H1 (cell line): ENCODE measurements around the gene MT2A. TPM values are rescaled to one million over a fixed set of nuclear protein-coding genes. Genes with fewer than 3 reads are reported as not detected.

Source experiments
- CTCF ChIA-PET: fragments of 300-600 bp; sonication (Branson Sonifier 250); formaldehyde crosslinking; loops from one replicate; lab custom pipeline; 2021; ENCODE audit not compliant: partially characterized antibody; lab: Charles Lee
- POLR2A ChIA-PET: fragments of 300-600 bp; sonication (Branson Sonifier 250); formaldehyde crosslinking; loops from one replicate; lab custom pipeline; 2021; ENCODE audit warnings: inconsistent platforms; ENCODE audit not compliant: partially characterized antibody; lab: Charles Lee
- DNase-seq, 2 experiments: peaks; one replicate each; pipeline versions ENCODE4 v3.0.0 to v3.0.0-alpha.2; 2010 to 2022; ENCODE audit warnings: low spot score in 2 of 2, low read depth in 1 of 2, mixed read lengths in 1 of 2
- FAIRE-seq: peaks from 2 replicates; lab custom pipeline; 2011; peaks lifted over from hg19 to GRCh38; lab: Jason Lieb, UNC
- H2AFZ ChIP-seq: 2 replicates; pipeline ENCODE4 v1.8.1; 2012; ENCODE audit warnings: low read length, inconsistent platforms
- H2AK5ac ChIP-seq: 2 replicates; pipeline ENCODE4 v1.6.1; 2013; ENCODE audit warnings: low read depth, low read length
- H2BK120ac ChIP-seq: replicated peaks from 2 replicates; pipeline ENCODE3; 2013; ENCODE audit warnings: low read depth, low read length, inconsistent platforms
- H2BK12ac ChIP-seq: 2 replicates; pipeline ENCODE4 v1.6.1; 2013; ENCODE audit warnings: low read depth, low read length
- H2BK15ac ChIP-seq: 2 replicates; pipeline ENCODE4 v1.6.1; 2013; ENCODE audit warnings: low read length
- H2BK20ac ChIP-seq: 2 replicates; pipeline ENCODE4 v1.6.1; 2013; ENCODE audit warnings: low read length
- H2BK5ac ChIP-seq: 2 replicates; pipeline ENCODE4 v1.6.1; 2013; ENCODE audit warnings: low read depth, low read length
- H3K14ac ChIP-seq: 2 replicates; pipeline ENCODE4 v1.6.1; 2013; ENCODE audit warnings: inconsistent platforms; ENCODE audit not compliant: insufficient read length
- H3K18ac ChIP-seq: 2 replicates; pipeline ENCODE4 v1.6.1; 2013; ENCODE audit warnings: low read length; ENCODE audit errors: extremely low read depth
- H3K23ac ChIP-seq: 2 replicates; pipeline ENCODE4 v1.6.1; 2013; ENCODE audit warnings: inconsistent platforms; ENCODE audit not compliant: insufficient read length
- H3K23me2 ChIP-seq: 2 replicates; pipeline ENCODE4 v1.6.1; 2013; ENCODE audit warnings: low read depth, low read length
- H3K27ac ChIP-seq: 2 replicates; pipeline ENCODE4 v1.6.1; 2011; ENCODE audit warnings: low read depth, low read length, inconsistent platforms
- H3K27me3 ChIP-seq, 4 experiments: replicated peaks in 1 of 4; 1 replicate in 1 of 4; 2 replicates in 3 of 4; pipeline versions ENCODE4 v1.6.1 to v1.8.1; 2011 to 2013; ENCODE audit warnings: low read length in 3 of 4, mild to moderate bottlenecking in 3 of 4, inconsistent platforms in 2 of 4, mixed read lengths in 2 of 4, moderate library complexity in 1 of 4; ENCODE audit not compliant: control insufficient read depth in 3 of 4, insufficient read depth in 3 of 4; ENCODE audit errors: extremely low read depth in 1 of 4
- H3K36me3 ChIP-seq, 4 experiments: 2 replicates each; pipeline versions ENCODE4 v1.6.1 to v1.8.1; 2011 to 2013; ENCODE audit warnings: mild to moderate bottlenecking in 4 of 4, low read length in 3 of 4, moderate library complexity in 2 of 4, control low read depth in 1 of 4, inconsistent platforms in 1 of 4; ENCODE audit not compliant: insufficient read depth in 4 of 4, control insufficient read depth in 2 of 4
- H3K4ac ChIP-seq: replicated peaks from 2 replicates; pipeline ENCODE3; 2013; ENCODE audit warnings: low read length, low read depth, mixed read lengths, inconsistent platforms; ENCODE audit not compliant: insufficient read length
- H3K4me1 ChIP-seq, 4 experiments: replicated peaks in 1 of 4; 1 replicate in 1 of 4; 2 replicates in 3 of 4; pipeline versions ENCODE4 v1.6.1 to v1.8.1; 2011 to 2013; ENCODE audit warnings: low read length in 3 of 4, inconsistent platforms in 2 of 4, mixed read lengths in 1 of 4; ENCODE audit not compliant: insufficient read depth in 4 of 4, control insufficient read depth in 3 of 4
- H3K4me2 ChIP-seq, 2 experiments: 2 replicates each; pipeline versions ENCODE4 v1.6.1 to v1.8.1; 2011 to 2013; ENCODE audit warnings: low read depth in 2 of 2, low read length in 2 of 2, control low read depth in 1 of 2, inconsistent platforms in 1 of 2, mild to moderate bottlenecking in 1 of 2; ENCODE audit not compliant: insufficient read depth in 1 of 2
- H3K4me3 ChIP-seq, 4 experiments: fragments of 200-600, 300-600 bp in 1 of 4; sonication (generic), shearing (Covaris generic), sonication (Bioruptor Twin) in 1 of 4; 2 replicates each; pipeline versions ENCODE4 v1.5.1 to v1.8.1; 2011 to 2016; ENCODE audit warnings: low read length in 4 of 4, low read depth in 3 of 4, control low read depth in 2 of 4, inconsistent platforms in 2 of 4, mild to moderate bottlenecking in 2 of 4, mixed read lengths in 1 of 4, moderate library complexity in 1 of 4; ENCODE audit not compliant: insufficient read depth in 2 of 4; ENCODE audit errors: extremely low read depth in 1 of 4
- H3K56ac ChIP-seq: replicated peaks from 2 replicates; pipeline ENCODE3; 2013; ENCODE audit warnings: low read depth, mild to moderate bottlenecking, mixed read lengths, low read length, inconsistent platforms; ENCODE audit not compliant: insufficient read length
- H3K79me1 ChIP-seq: 2 replicates; pipeline ENCODE4 v1.6.1; 2013; ENCODE audit warnings: low read depth, low read length, control low read depth
- H3K79me2 ChIP-seq, 2 experiments: 2 replicates each; pipeline versions ENCODE4 v1.6.1 to v1.8.1; 2012 to 2013; ENCODE audit warnings: low read length in 2 of 2, mild to moderate bottlenecking in 2 of 2, inconsistent platforms in 1 of 2; ENCODE audit not compliant: insufficient read depth in 2 of 2, control insufficient read depth in 1 of 2
- H3K9ac ChIP-seq, 4 experiments: replicated peaks in 1 of 4; 1 replicate in 1 of 4; 2 replicates in 3 of 4; pipeline versions ENCODE4 v1.6.1 to v1.8.1; 2011 to 2013; ENCODE audit warnings: low read depth in 3 of 4, low read length in 3 of 4, control low read depth in 2 of 4, mild to moderate bottlenecking in 2 of 4, moderate library complexity in 2 of 4, inconsistent platforms in 1 of 4; ENCODE audit errors: extremely low read depth in 1 of 4
- H3K9me3 ChIP-seq, 2 experiments: 2 replicates each; pipeline versions ENCODE4 v1.6.1 to v1.8.1; 2012 to 2013; ENCODE audit warnings: mild to moderate bottlenecking in 2 of 2, moderate library complexity in 2 of 2, control low read depth in 1 of 2, inconsistent platforms in 1 of 2, low read depth in 1 of 2, low read length in 1 of 2, mixed read lengths in 1 of 2; ENCODE audit not compliant: insufficient read depth in 2 of 2
- H4K20me1 ChIP-seq, 2 experiments: replicated peaks in 1 of 2; 2 replicates each; pipeline versions ENCODE3 to v1.8.1; 2011 to 2013; ENCODE audit warnings: inconsistent platforms in 2 of 2, low read length in 2 of 2, mild to moderate bottlenecking in 1 of 2; ENCODE audit not compliant: insufficient read depth in 2 of 2, control insufficient read depth in 1 of 2
- H4K5ac ChIP-seq: 2 replicates; pipeline ENCODE4 v1.6.1; 2013; ENCODE audit warnings: low read length, low read depth, mixed read lengths, inconsistent platforms; ENCODE audit not compliant: insufficient read length
- H4K8ac ChIP-seq: 2 replicates; pipeline ENCODE4 v1.8.0; 2013; ENCODE audit warnings: mild to moderate bottlenecking, moderate library complexity, low read length, inconsistent platforms; ENCODE audit not compliant: insufficient read depth; ENCODE audit errors: extremely low read depth
- H4K91ac ChIP-seq: replicated peaks from 2 replicates; pipeline ENCODE3; 2013; ENCODE audit warnings: low read length, mixed read lengths, inconsistent platforms; ENCODE audit not compliant: insufficient read length
- EZH2 ChIP-seq: fragments of 200-600 bp; sonication (generic); IDR thresholded peaks from 2 replicates; pipeline ENCODE4 v1.7.1; 2012; ENCODE audit warnings: low read depth, mild to moderate bottlenecking, moderate library complexity, low read length, inconsistent platforms; ENCODE audit not compliant: severe bottlenecking
- SAP30 ChIP-seq: fragments of 300-600 bp; sonication (generic); IDR thresholded peaks from 2 replicates; pipeline ENCODE4 v1.7.1; 2012; ENCODE audit warnings: low read length, moderate library complexity, mild to moderate bottlenecking, inconsistent platforms; ENCODE audit not compliant: insufficient read depth, insufficient replicate concordance
- SUZ12 ChIP-seq: fragments of 200-600 bp; sonication (generic); IDR thresholded peaks from 2 replicates; pipeline ENCODE4 v1.6.1; 2012; ENCODE audit warnings: mild to moderate bottlenecking, inconsistent platforms, low read length, moderate library complexity, mixed read lengths
- WGBS, 2 experiments: shearing (Covaris generic) in 1 of 2; methylation state at CpG; one replicate each; pipeline versions ENCODE4 v1.1.6 to v1.1.7; 2013 to 2015; ENCODE audit warnings: low lambda C conversion rate in 2 of 2, mixed read lengths in 2 of 2, inconsistent platforms in 1 of 2, low coverage in 1 of 2, missing lambda C conversion rate in 1 of 2; ENCODE audit not compliant: insufficient replicate concordance in 2 of 2, insufficient coverage in 1 of 2, insufficient read length in 1 of 2; ENCODE audit errors: extremely low coverage in 1 of 2, missing lambda C conversion rate in 1 of 2; 5-methylcytosine and 5-hydroxymethylcytosine counted together
- polyA plus RNA-seq, 7 experiments: library from polyadenylated mRNA; depleted of rRNA in 3 of 7; stranded (reverse) in 5 of 7; unstranded in 2 of 7; fragments of >200 nt in 5 of 7; fragments of 200-250 nt in 2 of 7; gene quantifications; 1 replicate in 5 of 7; 2 replicates in 1 of 7; 4 replicates in 1 of 7; pipeline versions ENCODE4 v1.2.1 to v1.2.3, GENCODE V29; 2011 to 2013; ENCODE audit warnings: missing spikeins in 2 of 7, mixed read lengths in 2 of 7
- total RNA-seq: library from RNA; stranded (reverse); fragmentation: NEBNext Ultra II Directional; extraction: Animal tissue kit (Norgen Biotek cat#: 25700); gene quantifications from 2 replicates; pipeline ENCODE4 v1.2.1, GENCODE V29; 2021

Gene MT2A
- total and polyA plus RNA-seq, 2 of the 8 experiments (the other 6 are each of a cell fraction or from before 2014, with no cell fraction given), result 9.5 to 30.1 TPM

- Histone ChIP-seq H2BK120ac (no peak overlapping the region), H3K9ac (no peak overlapping the region), H4K91ac (no peak overlapping the region), H3K14ac (no peak overlapping the region), H2BK15ac (no peak overlapping the region; the same call in 1 of the 2 replicates), H2AFZ (no peak overlapping the region), H3K27me3 (peaks cover 82 to 100% (median 99%) of the 10 kb centered on the region in 4 experiments), H3K79me2 (no peaks in the 10 kb centered on the region), H2BK5ac (no peak overlapping the region), H3K4me3 (peak overlapping the region; percentile 18 to 51 (median 34); a peak in 5 of 8 replicates), H4K20me1 (peaks cover 4 to 20% of the 10 kb centered on the region in 2 experiments), H4K8ac (no peak overlapping the region), H4K5ac (no peak overlapping the region), H3K18ac (no peak overlapping the region), H3K4ac (no peak overlapping the region), H3K9me3 (no peaks in the 10 kb centered on the region), H2BK12ac (no peak overlapping the region), H3K27ac (no peak overlapping the region), H3K23ac (no peak overlapping the region), H3K79me1 (no peaks in the 10 kb centered on the region), H3K4me2 (peak overlapping the region; percentile 23 to 69), H3K36me3 (no peaks in the 10 kb centered on the region), H2BK20ac (no peak overlapping the region)
- CTCF ChIA-PET, result interaction anchor here (0.8 to 4.1 kb wide), 12 partner anchors 11 to 226 kb away, joined by 3 to 29 read pairs (median 6); partner anchors contain the start of genes MT1B and MT1E
- 45% methylated on average over 5 of the region's 5 CpGs; no CpG with 5 or more reads in 1 of the 2 experiments for WGBS, 2 experiments
- no peak for FAIRE-seq
- POLR2A ChIA-PET, result interaction anchor here (0.8 to 6.3 kb wide), 6 partner anchors 10 to 54 kb away, joined by 3 to 30 read pairs (median 10); partner anchors contain the start of genes MT1E, MT1F and MT1G
- no peak for DNase-seq
- peak; percentile 63 for TF ChIP-seq EZH2
- no peak for TF ChIP-seq SAP30
- TF ChIP-seq SUZ12, result peak; percentile 38; the same call in 1 of the 2 replicates
- TF ChIP-seq, all 59 proteins: peak for 2
- Histone ChIP-seq H2AK5ac (no peak overlapping the region), H3K56ac (no peak overlapping the region), H3K23me2 (peaks cover 4% of the 10 kb centered on the region; the same call in 1 of the 2 replicates), H3K4me1 (peaks cover 0 to 18% (median 7%) of the 10 kb centered on the region in 4 experiments; a peak in 6 of 7 replicates)
Measured at GRCh38 chr16:56643833-56644232, 35.4 kb downstream of the MT2A start.
